Ammon's horn (tissue), 1 donor: ENCODE results near the gene TGIF2.
"Not testable (repeated sequence)": the region's sequence is repeated elsewhere in the genome, so short reads cannot be mapped to it uniquely, and the experiment has no call there.

Experiments used
- DNase-seq: peaks from one replicate; pipeline ENCODE4 v3.0.0-alpha.2; 2016; ENCODE audit warnings: low spot score

The TGIF2 gene

DNA sequence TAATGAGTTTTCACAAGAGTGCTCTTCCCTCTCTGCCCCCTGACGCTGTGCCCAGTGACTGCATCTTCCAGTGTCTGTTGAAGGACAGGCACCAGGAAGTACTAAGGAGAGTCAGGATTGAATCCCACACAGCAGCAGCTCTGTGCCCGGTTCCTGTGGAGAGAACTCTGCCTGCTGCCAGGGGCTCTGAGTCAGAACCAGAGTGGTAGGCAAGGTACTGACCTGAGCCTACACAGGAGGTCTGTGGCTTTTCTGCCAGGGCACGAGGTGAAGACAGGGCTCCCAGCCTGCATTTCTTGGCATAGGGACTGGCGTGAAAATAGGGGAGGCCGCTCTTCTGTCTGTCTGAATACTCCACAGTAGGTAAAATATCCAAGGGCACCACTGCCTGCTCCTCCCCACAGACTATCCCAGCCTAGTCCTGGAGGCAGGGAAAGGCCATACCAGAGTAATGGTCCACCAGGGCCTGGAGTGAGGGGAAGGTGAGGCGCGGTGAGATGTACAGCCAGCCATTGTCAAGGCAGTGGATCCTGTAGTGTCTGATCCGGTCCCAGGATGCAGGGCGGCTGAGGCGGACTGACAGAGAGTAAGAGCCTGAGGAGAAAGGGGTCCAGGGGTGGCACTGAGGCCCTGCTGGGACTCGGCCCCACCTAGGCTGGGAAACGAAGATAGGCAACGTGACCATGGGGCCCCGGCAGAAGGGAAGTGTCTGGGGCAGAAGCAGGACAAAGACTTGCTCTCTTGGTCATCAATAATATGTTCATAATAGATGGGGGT lies 41.6 kb downstream of the TGIF2 start:
- DNase-seq = no peak

DNA sequence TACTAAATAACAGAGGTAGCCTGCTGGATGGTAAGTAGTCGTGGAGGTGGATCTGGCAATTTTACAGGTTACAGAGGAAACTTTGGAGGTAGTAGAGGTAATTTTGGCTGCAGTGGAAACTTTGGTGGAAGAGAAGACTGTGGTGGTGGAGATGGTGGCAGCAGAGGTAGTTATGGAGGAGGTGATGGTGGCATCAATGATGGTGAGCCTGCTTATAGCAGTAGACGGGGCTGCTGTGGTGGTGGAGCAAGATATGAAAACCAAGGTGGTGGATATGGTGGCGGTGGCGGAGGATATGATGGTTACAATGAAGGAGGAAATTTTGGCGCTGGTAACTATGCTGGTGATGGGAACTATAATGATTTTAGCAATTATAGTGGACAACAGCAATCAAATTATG lies 47.5 kb downstream of the TGIF2 start:
- no peak for DNase-seq

GRCh38 chr20:36623444-36623843 lies 50.0 kb downstream of the TGIF2 start:
- DNase-seq = no peak

GRCh38 chr20:36624068-36624943 lies 50.9 kb downstream of the TGIF2 start:
- DNase-seq = peak; percentile 44

- DNase-seq = no peak
Observed at GRCh38 chr20:36624944-36625324, 51.5 kb downstream of the TGIF2 start.

DNA sequence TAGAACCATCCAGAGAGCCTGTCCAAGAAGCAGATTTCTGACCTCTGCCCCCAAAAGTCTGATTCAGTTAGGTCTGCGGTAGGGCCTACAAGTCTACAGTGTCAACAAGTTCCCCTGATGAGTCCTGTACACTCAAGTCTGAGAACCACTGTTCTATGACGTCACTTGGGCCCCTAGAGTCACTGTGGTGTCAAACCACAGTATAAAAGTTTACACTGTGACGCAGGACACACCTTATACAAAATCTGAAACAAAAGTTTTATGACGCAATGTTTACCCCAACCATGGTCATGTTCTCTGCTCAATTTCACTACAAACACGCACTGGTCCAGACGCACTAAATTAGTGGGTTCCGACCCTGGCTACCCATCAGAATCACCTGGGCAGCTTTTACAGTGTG lies 54.7 kb downstream of the TGIF2 start:
- DNase-seq = no peak

DNA sequence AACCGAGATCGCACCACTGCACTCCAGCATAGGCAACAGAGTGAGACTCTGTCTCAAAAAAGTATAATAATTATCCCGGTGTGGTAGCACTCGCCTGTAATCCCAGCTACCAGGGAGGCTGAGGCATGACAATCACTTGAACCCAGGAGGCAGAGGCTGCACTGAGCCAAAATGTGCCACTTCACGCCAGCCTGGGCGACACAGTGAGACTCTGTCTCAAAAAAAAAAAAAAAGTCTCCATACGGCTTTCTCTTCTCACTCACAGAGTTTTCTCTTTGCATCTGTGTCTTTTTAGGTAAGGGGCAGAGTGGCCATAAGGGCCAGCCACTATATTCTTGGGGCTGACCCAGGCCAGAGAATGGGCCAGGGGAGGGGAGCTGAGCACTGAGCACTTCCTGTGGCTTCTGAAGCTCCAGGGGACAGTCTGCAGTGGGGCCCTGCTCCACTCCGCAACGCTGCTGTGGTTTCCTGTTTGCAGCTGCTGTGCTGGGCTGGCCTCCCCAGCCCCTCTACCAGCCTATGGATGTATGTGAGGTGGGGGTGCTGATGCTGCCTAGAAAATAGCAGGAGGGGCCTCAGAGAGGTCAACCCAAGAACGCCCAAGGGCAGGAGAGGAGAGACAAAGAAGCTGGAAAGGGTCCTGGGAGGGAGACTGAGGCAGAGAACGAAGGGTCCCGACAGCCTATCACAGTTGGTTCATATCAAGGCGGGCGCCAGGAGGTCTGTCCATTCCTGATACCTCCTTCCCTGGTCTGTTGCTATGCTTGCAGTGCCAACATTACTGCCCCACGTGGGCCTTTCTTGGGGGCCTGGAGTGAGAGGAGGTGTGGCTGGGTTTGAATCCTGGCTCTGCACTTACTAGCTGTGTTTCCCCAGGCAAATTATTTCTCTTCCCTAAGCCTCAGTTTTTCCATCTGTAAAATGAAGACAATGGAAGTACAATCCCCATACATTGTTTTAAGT lies 56.6 kb downstream of the TGIF2 start:
- no peak for DNase-seq

DNA sequence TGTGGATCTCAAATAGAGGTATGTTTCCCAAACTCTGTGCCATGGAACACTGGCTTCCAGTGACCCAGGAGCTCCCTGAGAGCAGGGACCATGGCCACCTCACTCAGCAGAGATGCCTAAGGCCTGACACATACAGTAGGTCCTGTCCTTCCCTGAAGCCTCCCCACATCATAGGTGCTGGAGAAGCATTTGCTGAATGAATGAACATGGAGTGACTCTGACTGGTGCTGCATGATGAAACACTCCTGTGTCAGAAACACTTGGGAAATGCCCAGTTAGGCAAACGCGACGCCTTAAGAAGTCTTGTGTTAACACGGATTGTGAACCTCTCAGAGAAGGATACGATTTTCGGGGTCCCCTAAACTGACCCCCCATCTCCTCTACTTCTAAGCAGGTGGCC lies 58.2 kb downstream of the TGIF2 start:
- no peak for DNase-seq

- no peak for DNase-seq
Observed at GRCh38 chr20:36632147-36632486, 58.7 kb downstream of the TGIF2 start.

GRCh38 chr20:36632487-36633284 lies 59.3 kb downstream of the TGIF2 start:
- no peak for DNase-seq

DNA sequence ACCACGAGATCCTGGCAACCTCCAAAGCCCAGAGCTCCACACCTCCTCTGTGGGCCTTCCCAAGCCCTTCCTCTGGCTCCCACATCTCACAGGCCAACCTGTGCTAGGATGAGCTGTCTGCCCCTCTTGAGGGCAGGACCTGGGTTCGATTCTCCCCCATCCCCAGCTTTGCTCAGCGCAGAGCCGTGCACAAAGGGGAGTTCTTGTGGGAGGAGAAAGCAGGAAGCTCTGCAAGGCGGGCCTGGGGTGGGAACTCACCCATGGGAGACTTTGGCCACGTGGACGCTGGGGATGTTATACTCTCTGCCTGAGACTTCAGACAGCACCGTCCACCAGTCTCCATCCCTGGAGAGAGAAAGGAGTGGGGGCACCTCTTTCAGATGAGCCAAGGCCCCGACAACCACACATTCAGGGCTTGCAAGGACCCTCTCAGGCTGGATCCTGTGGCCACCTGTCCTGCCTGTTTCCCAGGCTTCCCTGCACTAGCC lies 59.9 kb downstream of the TGIF2 start:
- no peak for DNase-seq

- DNase-seq = no peak
Observed at GRCh38 chr20:36634342-36634741, 60.9 kb downstream of the TGIF2 start.

- DNase-seq = not testable (repeated sequence)
Observed at GRCh38 chr20:36638876-36639400, 65.5 kb downstream of the TGIF2 start.

DNA sequence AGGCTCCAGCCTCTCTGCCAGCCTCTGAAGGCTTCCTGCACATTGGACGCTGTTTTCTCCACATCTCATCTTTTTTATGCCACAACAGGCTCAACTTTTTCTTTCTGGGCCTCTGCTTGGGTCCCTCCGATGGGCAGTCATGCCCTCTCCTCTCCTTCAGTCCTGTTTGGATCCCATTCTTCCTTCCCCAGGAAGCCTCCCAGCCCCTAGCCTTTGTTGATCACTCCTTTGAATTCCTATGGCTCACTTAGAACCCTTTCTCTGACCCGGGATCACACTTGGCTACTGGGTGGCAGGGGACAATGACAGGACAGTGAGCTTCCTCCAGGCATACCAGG lies 68.1 kb downstream of the TGIF2 start:
- DNase-seq = no peak

DNA sequence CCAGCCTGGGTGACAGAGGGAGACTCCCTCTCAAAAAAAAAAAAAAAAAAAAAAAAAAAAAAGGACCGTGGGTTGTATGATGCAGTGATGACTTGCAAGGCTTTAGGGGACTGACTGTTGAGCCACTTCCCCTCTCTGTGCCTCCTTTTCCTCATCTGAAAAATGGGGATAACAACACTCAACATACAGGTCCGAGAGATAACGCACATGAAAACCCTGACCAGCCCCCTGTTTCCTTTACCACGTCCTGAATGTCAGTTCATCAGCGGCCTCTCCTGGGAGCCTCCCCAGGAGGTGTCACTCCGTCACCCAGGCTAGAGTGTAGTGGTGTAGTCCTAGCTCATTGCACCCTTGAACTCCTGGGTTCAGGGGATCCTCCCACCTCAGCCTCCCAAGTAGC lies 68.7 kb downstream of the TGIF2 start:
- DNase-seq = no peak
